Activated naive CD8-positive, alpha-beta T cell treated with anti-CD3 and anti-CD28 coated beads, Interleukin-2, amount 50 U/mL, for 16 hours (primary cell): ENCODE results near the gene MBOAT1.

Experiments
- DNase-seq: peaks from one replicate; pipeline ENCODE4 v3.0.0-alpha.2; 2020; ENCODE audit warnings: low read depth, low spot score

The MBOAT1 gene

GRCh38 chr6:20233007-20233730 is 20.9 kb upstream of the MBOAT1 start:
- no peak for DNase-seq

- DNase-seq, result no peak
Measured at GRCh38 chr6:20232188-20232587, 19.9 kb upstream of the MBOAT1 start.

- DNase-seq, result no peak
Measured at GRCh38 chr6:20230401-20231119, 18.3 kb upstream of the MBOAT1 start.

GRCh38 chr6:20229881-20230280 is 17.6 kb upstream of the MBOAT1 start:
- no peak for DNase-seq

GRCh38 chr6:20227350-20227749 is 15.1 kb upstream of the MBOAT1 start:
- DNase-seq, result no peak

- no peak for DNase-seq
Measured at GRCh38 chr6:20223141-20223540, 10.9 kb upstream of the MBOAT1 start.

GRCh38 chr6:20221421-20221820 is 9.2 kb upstream of the MBOAT1 start:
- no peak for DNase-seq

- no peak for DNase-seq
Measured at GRCh38 chr6:20220359-20220758, 8.1 kb upstream of the MBOAT1 start.

- no peak for DNase-seq
Measured at GRCh38 chr6:20217891-20218290, 5.6 kb upstream of the MBOAT1 start.

GRCh38 chr6:20217324-20217855 is 5.1 kb upstream of the MBOAT1 start:
- no peak for DNase-seq

GRCh38 chr6:20215310-20215709 is 3.0 kb upstream of the MBOAT1 start:
- DNase-seq, result no peak

GRCh38 chr6:20213271-20213798 is 1.1 kb upstream of the MBOAT1 start:
- no peak for DNase-seq

- no peak for DNase-seq
Measured at GRCh38 chr6:20211941-20212391, 303 bp downstream of the MBOAT1 start.

GRCh38 chr6:20211037-20211940 is 980 bp downstream of the MBOAT1 start:
- DNase-seq, result no peak

- no peak for DNase-seq
Measured at GRCh38 chr6:20210158-20210557, 2.1 kb downstream of the MBOAT1 start.

GRCh38 chr6:20208687-20209378 is 3.4 kb downstream of the MBOAT1 start:
- DNase-seq, result no peak

GRCh38 chr6:20207088-20207418 is 5.2 kb downstream of the MBOAT1 start:
- DNase-seq, result no peak

GRCh38 chr6:20205722-20206161 is 6.5 kb downstream of the MBOAT1 start:
- DNase-seq, result no peak

GRCh38 chr6:20204512-20204894 is 7.8 kb downstream of the MBOAT1 start:
- DNase-seq, result no peak

- no peak for DNase-seq
Measured at GRCh38 chr6:20203561-20204511, 8.4 kb downstream of the MBOAT1 start.
